ENCODE results near the gene CSRNP2.
A peak's percentile ranks its signal among the peaks of the same experiment; 100 is the strongest.
"Not testable (repeated sequence)": the region's sequence is repeated elsewhere in the genome, so short reads cannot be mapped to it uniquely, and the experiment has no call there.

CSRNP2 gene, protein sequence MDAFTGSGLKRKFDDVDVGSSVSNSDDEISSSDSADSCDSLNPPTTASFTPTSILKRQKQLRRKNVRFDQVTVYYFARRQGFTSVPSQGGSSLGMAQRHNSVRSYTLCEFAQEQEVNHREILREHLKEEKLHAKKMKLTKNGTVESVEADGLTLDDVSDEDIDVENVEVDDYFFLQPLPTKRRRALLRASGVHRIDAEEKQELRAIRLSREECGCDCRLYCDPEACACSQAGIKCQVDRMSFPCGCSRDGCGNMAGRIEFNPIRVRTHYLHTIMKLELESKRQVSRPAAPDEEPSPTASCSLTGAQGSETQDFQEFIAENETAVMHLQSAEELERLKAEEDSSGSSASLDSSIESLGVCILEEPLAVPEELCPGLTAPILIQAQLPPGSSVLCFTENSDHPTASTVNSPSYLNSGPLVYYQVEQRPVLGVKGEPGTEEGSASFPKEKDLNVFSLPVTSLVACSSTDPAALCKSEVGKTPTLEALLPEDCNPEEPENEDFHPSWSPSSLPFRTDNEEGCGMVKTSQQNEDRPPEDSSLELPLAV

DNA sequence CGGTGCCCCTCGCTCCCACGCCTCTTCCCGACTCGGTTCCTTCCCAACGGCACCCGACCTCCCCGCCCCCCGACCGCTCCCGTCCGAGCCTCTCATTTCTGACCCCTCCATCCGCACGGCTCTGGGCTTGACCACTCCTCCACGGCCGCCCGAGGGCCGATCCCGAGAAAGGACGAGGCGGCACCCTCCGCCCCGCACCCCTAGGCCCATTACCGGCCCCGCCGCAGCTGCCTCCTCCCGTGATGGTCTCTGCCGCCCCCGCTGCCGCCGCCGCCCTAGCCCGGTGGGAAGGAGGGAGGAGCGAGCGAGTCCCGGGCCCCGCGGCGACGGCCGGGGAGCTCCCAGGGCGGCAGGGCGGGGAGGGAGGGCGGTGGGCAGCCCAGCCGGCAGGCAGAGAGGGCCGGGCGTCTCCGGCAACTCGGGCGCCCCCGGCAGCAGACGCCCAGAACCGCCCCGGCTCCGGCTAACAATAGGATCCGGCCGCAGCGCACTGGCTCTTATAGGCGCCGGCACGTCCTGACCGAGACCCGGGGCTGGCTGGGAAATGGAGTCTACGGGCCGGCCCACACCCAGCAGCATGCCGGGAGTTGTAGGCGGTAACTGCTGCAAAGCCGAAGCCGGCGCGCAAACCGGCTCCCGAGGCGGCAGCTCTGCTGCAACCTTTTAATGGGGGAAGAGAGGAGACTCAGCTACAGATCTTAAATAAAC lies at the start of gene CSRNP2:
CSRNP2 (minus strand) TSS at position 471 of the 708 bp plus-strand sequence. CDS start 7,035 bp downstream, outside the sequence.
- peak; percentile 84 to 89 for DNase-seq (ENCODE audit: low read depth in 2 of 2)

DNA sequence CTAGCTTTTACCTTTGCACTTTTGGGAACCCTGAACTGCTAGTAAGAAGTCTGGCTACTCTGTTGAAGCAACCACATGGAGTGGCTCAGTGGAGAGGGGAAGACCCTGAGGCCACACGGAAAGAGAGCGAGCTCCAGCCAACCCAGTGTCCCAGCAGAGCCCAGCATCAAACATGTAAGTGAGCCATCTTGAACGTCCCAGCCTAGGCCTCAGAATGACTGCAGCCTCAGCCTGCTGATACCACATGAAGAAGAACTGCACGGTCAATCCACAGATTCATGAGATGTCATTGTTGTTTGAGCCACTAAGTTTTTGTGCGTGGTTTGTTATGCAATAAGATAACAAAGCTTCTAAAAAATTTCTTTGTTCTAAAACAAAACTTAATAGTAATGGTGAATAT lies 49.3 kb upstream of the CSRNP2 start:
- no peak for DNase-seq (ENCODE audit: low read depth in 2 of 2)

DNA sequence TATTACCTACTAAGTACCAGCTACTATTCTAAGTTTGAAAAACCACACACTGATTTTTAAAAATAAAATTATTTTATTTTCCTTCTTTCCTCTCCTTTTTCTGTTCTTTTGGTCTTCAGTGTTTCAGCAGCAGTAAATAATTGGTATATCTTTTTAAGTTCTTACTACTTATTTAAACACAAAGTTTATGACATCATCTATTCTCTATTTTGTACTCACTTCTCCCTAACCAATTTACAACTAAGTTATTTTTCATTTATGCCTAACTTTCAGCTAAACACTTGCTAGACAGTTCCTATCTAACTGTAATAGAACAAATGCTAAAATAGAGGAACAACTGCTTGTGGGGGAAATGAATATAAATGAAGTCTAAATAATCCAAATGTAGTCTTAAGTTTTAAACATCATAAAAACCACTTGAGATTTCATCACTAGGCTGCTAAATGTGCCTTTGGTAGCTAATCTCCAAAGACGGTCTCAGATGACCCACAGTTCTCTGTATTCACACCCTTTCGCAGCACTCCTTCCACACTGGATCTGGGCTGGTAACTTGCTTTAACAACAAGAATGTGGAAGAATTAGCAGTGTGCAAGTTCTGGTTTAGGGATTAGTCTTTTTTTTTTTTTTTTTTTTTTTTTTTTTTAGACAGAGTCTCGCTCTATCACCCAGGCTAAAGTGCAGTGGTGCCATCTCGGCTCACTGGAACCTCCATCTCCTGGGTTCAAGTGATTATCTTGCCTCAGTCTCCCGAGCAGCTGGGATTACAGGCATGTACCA lies 48.5 kb upstream of the CSRNP2 start:
- no peak for DNase-seq (ENCODE audit: low read depth in 2 of 2)

DNA sequence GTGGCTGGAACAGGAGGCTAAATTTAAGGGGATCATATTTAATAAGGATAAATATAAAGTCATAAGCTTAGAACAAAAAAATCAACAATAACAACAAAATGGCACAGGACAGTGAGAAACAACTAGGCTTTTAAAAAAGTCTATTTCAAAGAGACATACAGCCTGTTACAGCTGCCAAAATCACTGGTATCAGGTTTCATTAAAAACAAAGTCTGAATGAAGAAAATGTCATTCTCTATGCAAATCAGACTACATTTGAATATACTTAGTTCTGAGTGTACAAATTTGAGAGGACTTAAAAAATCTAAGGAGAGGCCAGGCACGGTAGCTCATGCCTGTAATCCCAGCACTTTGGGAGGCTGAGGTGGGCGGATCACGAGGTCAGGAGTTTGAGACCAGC lies 45.5 kb upstream of the CSRNP2 start:
- no peak for DNase-seq (ENCODE audit: low read depth in 2 of 2)

DNA sequence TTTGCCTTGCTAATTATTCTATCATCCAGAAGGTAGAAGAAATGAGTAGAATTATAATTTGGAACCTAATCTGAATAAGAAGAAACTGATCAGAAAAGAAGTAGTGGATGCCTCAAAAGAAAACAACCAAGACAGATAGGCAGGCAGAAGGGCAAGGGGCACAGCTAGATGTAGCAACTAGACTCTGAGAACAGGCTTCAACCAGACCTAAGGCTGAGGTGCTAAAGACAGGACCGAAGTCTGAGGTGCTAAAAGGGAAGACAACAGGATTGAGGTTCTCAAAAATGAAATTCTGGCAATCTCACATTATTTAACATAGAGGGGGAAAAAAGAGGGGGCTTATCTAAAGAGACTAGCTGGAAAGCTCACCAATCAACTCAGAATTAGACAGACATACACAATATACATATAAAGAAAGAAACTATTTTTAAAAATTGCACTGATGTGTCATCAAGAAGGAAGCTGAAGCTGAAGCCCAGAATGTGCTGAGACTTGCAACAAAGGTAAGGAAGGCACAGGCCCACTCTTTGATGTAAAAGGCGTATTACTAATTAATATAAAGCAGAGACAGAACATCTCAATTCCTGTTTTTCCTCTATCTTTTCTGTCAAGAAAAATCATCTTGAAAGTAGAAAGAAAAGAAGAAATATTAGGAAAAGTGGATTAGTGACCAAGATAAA lies 43.8 kb upstream of the CSRNP2 start:
- DNase-seq (ENCODE audit: low read depth in 2 of 2), result no peak

DNA sequence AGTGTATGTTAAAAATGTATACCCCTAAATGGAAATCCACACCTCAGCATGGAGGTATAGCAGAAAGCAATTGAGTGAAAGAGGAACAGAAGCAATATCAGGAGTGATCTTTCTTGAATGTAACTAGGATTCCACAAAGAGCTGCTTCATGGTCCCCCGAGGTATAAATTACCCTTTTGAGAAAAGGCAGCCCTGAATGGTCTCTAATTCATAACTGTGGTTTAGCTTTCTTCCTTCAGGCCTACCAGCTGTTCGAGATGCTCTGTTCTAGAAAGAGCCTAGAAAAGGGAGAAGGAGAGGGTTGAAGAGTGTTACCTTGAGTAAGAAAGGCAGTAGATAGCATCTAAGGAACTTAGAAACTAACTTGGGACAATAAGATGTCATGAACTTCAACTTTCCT lies 42.9 kb upstream of the CSRNP2 start:
- no peak for DNase-seq (ENCODE audit: low read depth in 2 of 2)

DNA sequence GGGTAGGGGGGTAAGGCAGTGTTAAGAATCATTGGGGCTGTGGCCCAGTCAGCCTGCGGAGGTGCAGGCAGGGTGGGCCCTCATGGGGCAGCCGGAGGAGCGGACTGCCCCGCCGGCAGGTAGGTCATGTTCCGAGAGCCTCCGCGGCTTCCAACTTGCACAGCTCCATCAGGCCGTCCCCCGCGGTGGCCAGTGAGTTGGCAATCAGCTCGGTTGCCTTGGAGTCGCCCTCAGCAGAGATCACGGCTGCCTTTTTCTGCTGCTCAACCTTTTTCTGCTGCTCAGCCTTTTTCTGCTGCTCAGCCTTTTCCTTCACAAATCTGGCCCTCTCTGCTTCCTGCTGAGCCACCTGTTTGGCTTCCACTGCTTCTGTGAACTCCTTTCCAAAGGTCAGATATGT lies 41.1 kb upstream of the CSRNP2 start:
- DNase-seq (ENCODE audit: low read depth in 2 of 2), result no peak

DNA sequence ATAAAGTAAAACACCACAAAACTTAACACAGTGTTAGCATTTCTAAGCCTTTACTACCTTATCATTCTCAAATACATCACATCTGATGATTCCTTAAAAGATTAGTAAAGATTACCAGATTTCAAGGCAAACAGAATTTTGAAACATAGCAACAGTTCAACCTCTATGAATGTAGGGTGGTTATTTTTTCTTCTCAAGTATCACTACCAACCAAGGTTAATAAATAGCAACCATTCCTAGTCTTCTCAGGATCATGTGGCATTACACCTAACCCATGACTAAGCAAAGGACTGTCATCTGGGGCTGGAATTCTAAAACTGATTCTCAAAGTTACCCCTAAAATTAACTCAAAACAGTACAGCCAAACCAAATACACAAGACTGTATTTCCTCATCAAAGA lies 39.4 kb upstream of the CSRNP2 start:
- no peak for DNase-seq (ENCODE audit: low read depth in 2 of 2)

DNA sequence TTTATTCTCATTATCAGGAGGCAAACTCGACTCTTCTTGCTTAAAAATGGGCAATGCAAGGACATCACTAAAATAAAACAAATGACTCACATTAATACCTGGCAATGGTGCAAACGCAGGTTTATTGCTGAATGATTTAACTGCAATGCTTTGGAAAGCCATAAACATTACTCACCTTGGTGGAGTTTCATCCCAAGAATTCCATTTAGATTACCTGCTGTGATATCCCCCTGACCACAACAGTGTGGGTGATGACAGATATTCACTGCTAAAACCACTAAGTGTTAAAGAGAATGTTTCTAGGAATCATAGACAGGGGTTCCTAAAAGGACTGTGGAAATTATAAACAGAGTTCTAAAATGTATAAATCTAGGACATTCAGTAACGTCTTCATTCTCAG lies 35.3 kb upstream of the CSRNP2 start:
- DNase-seq (ENCODE audit: low read depth in 2 of 2), result no peak

DNA sequence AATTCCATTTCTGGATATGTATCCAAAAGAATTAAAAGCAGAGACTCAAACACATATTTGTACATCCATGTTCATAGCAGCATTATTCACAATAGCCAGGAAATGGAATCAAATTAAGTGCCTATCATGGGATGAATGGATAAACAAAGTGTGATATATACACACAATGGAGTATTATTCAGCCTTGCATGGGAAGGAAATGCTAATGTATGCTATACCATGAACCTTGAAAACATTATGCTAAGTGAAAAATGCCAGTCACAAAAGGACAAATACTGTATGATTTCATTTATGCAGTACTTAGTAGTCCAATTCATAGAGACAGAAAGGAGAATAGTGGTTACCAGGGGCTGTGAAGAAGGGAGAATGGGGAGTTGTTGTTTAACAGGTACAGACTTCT lies 32.1 kb upstream of the CSRNP2 start:
- DNase-seq (ENCODE audit: low read depth in 2 of 2), result no peak

DNA sequence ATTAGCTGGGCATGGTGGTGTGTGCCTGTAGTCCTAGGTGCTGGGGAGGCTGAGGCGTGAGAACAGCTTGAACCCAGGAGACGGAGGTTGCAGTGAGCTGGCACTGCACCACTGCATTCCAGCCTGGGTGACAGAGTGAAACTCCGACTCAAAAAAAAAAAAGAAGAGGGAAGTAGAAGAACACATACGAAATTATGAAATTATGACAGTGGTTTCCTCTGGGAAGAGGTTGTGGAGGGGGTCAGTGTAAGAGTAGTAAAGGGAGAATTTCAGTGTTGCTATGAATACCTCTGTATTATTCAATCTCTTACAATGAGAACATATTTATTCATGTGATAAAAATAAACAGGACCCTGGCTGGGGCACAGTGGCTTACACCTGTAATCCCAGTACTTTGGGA lies 24.7 kb upstream of the CSRNP2 start:
- no peak for DNase-seq (ENCODE audit: low read depth in 2 of 2)

DNA sequence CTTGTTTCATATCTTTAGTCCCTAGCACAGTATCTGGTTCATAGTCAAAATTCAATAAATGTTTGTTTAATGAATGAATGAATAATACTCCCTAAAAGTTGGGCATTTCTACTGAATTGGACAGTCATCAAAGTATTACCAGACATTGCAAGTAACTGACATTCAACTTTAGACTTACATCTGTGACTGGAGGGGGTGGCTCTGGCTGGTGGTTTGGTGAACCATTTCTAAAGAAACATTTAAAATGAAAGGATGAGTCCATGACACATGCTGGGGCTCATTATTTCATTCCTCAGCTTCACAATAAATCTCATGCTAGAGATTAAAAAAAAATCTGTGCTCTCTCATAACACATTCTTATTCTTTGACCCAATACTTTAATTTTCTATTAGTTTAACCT lies 20.6 kb upstream of the CSRNP2 start:
- no peak for DNase-seq (ENCODE audit: low read depth in 2 of 2)

DNA sequence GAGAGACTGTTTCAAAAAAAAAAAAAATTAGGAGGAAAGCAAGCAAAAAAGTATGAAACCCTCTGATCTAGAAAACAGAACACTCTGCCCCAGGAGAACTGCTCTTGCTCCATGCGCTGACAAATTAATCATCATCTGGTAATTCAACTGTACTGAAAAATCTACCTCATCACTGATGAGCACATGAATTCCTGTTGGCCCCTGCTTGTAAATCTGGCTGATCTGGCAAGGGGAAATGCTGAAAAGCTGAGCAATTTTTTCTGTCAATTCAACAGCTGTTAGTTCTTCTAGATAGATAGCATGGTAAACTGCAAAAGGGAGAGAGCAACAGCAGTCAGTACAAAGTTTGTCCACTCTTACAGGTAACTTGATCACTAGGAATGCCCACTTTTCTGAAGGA lies 15.2 kb upstream of the CSRNP2 start:
- DNase-seq (ENCODE audit: low read depth in 2 of 2), result no peak

DNA sequence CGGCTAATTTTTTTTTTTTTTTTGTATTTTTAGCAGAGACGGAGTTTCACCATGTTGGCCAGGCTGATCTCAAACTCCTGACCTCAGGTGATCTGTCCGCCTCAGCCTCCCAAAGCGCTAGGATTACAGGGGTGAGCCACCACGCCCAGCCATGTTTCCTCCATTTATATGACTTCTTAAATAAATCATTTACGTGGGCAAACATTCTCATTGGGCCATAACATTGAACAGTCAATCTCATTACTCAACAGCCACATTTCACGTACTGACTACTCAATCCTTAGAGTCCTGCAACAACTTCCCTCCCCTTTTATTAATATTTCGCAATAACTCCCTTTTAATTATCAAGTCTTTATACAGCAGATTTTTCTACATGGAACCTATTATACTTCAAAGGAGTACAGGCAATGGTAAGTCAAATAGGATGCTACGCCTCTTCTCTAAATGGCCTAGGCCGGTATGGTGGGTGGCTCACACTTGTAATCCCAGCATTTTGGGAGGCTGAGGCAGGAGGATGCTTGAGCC lies 7.4 kb upstream of the CSRNP2 start:
- no peak for DNase-seq (ENCODE audit: low read depth in 2 of 2)

DNA sequence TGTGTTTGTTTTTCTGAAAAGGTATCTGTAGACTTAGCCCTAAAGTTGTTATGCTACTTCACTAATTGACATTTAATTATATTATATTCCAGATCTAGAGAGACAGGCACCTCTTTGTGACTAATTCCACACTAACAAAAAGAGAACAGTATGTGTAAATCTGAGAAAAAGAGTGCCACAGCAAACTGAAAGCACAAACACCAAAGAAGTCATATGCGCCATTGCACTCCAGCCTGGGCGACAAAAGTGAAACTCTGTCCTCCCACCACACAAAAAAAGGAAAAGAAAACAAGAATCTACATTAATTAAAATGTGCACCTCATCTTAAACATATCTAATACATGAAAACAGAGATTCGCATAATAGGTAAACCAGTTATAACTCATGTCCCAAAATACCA lies 4.4 kb upstream of the CSRNP2 start:
- DNase-seq (ENCODE audit: low read depth in 2 of 2), result no peak

DNA sequence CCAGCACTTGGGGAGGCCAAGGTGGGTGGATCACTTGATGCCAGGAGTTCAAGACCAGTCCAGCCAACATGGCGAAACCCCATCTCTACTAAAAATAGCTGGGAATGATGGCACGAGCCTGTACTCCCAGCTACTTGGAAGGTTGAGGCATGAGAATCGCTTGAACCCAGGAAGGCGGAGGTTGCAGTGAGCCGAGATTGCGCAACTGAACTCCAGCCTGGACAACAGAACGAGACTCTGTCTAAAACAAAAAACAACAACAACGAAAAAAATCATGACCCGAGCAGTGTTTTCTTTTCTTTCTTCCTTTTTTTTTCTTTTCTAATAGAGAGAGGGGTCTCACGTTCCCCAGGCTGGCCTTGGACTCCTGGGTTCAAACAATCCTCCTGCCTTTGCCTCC lies 3.5 kb upstream of the CSRNP2 start:
- DNase-seq (ENCODE audit: low read depth in 2 of 2), result no peak

DNA sequence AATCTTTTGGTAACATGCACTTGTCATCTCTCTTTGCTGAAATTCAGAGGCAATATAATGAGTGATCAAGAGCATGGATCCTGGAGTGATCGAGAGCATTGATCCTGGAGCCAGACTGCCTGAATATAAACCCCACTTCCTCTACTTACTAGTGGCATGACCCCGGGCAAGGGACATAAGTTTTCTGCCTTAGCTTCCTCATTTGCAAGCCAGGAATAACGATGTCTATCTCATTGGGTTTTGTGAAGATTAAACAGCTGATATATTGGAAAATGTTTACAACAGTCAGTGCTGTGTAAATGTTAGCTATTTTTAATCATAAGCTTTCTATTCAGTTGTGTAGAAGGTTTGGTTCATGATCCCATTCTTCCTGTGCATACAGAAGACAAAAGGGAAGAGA lies 2.4 kb upstream of the CSRNP2 start:
- no peak for DNase-seq (ENCODE audit: low read depth in 2 of 2)

DNA sequence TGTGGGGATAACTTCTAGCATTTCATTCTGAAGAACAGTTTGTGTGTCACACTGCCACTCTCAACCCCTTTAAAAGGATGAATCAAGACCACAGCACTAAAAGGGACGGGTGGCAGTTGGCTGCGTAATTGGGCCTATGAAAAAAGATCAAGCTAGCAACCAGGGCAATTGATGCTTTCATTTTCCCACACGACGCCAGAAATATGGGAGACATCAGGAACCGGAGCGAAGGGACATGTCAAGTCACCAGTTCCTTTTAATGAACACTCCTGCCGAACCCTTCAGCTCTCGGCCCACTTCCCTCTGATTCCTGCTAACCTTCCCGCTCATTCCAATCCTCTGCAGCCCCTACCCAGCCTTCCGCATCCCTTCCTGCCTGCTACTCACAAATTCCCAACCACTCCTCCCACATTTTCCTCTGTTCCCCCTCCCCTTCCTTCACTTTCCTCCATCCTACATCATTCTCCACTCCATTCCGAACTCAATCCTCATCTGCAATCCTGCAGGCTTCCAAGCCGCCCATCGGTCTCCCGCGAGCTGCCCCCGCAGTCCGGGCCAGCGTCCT lies 753 bp downstream of the CSRNP2 start:
- no peak for DNase-seq (ENCODE audit: low read depth in 2 of 2)

DNA sequence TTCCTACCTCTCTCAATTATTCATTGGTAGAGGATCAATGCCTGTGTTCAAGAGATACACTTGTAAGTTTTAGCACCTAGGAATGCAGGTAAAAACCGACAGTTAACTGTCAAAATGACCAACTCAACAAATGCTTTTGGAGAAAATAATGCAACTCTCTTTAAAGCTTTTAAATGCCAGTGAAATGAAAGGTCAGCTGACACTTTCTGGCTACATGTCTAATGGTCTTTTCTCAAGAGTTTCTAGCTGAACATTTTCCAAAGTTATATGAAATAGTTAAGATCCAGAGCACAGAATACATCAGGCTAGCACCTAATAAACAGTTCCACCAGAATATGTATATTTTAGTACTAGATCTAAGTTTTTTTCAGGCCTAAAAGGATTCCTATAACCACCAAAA lies 2.0 kb downstream of the CSRNP2 start:
- no peak for DNase-seq (ENCODE audit: low read depth in 2 of 2)

DNA sequence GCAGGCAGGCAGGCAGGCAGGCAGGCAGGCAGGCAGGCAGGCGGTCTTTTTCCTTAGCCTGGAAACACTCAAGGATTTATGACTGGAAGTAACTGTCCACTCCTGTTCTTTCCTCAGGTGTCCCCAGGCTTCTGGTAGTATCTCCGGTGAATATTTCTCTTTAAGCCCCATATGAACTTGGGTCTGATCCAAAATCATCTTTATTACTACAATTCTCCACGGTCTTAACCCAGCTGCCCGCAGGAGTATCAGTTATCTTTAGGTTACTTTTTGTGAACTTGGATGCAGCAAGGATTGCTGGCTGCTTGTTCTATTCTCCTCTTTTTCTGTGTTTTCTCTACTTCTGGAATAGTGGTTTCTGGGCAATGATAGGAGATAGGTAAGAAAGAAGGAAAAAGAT lies 3.3 kb downstream of the CSRNP2 start:
- no peak for DNase-seq (ENCODE audit: low read depth in 2 of 2)

DNA sequence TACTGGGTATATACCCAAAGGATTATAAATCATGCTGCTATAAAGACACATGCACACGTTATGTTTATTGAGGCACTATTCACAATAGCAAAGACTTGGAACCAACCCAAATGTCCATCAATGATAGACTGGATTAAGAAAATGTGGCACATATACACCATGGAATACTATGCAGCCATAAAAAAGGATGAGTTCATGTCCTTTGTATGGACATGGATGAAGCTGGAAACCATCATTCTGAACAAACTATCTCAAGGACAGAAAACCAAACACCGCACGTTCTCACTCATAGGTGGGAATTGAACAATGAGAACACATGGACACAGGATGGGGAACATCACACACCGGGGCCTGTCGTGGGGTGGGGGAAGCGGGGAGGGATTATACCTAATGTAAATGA lies 4.5 kb downstream of the CSRNP2 start:
- DNase-seq (ENCODE audit: low read depth in 2 of 2), result not testable (repeated sequence)
